Femur (tissue), 1 donor: ENCODE results near the gene MYH1.

Experiments used
- DNase-seq: peaks from one replicate; pipeline ENCODE4 v3.0.0-alpha.2; 2017

Gene MYH1

GRCh38 chr17:10477701-10478100, 40.6 kb downstream of the MYH1 start:
- no peak for DNase-seq

GRCh38 chr17:10474536-10474935, 43.8 kb downstream of the MYH1 start:
- DNase-seq: no peak

- no peak for DNase-seq
Observed at GRCh38 chr17:10471858-10472257, 46.5 kb downstream of the MYH1 start.

- DNase-seq: no peak
Observed at GRCh38 chr17:10469459-10469858, 48.9 kb downstream of the MYH1 start, which contains the start of gene MYH4. Gene MYH4 (minus strand): TSS chr17:10469559. CDS start chr17:10466745, 2,814 bp downstream.

GRCh38 chr17:10463402-10463801, 54.9 kb downstream of the MYH1 start:
- DNase-seq: no peak

- no peak for DNase-seq
Observed at GRCh38 chr17:10460062-10460461, 58.3 kb downstream of the MYH1 start.

GRCh38 chr17:10458701-10459100, 59.6 kb downstream of the MYH1 start:
- no peak for DNase-seq

- no peak for DNase-seq
Observed at GRCh38 chr17:10457952-10458351, 60.4 kb downstream of the MYH1 start.

GRCh38 chr17:10447026-10447931, 71.1 kb downstream of the MYH1 start:
- no peak for DNase-seq
